Measurements from ENCODE around the gene NEK11.

- TF ChIP-seq GATA2 (IDR thresholded peaks at IDR 0.05; ENCODE audit: low read depth, low read length), result no peak
- TF ChIP-seq GATA3 (IDR thresholded peaks at IDR 0.05; ENCODE audit: low read depth, low read length), result no peak
Measured at GRCh38 chr3:131304890-131305289, 278.2 kb downstream of the NEK11 start.
